MCF 10A (cell line): ENCODE data around the gene FFAR1. TPM values are rescaled to one million over a fixed set of nuclear protein-coding genes. Genes with fewer than 3 reads are reported as not detected.

Experiments used
- BruUV-seq: library from RNA; stranded (reverse); fragments of 400-500 nt; replicated peaks from 2 replicates; lab custom pipeline; 2021; lab: Mats Ljungman, UMichigan
- CTCF ChIA-PET: fragments of 300-600 bp; sonication (Branson Sonifier 250); formaldehyde crosslinking; extraction: SDS; loops from one replicate; lab custom pipeline; 2021; ENCODE audit warnings: antibody characterized with exemption, inconsistent platforms; lab: Yijun Ruan, JAX
- POLR2A ChIA-PET: fragments of 300-600, 350-650 bp; sonication (Branson Sonifier 250); formaldehyde crosslinking; extraction: SDS; loops from one replicate; lab custom pipeline; 2020; ENCODE audit warnings: antibody characterized with exemption, inconsistent platforms; lab: Yijun Ruan, JAX
- DNase-seq: peaks from one replicate; pipeline ENCODE4 v3.0.0-alpha.2; 2018; ENCODE audit not compliant: unreplicated experiment
- H3K27ac Mint-ChIP-seq: one replicate; pipeline ENCODE4 v1.8.0; 2022; ENCODE audit warnings: mild to moderate bottlenecking, low read depth, mixed read lengths; ENCODE audit not compliant: unreplicated experiment
- H3K27me3 Mint-ChIP-seq: one replicate; pipeline ENCODE4 v1.8.0; 2022; ENCODE audit warnings: mixed read lengths; ENCODE audit not compliant: insufficient read depth, unreplicated experiment
- H3K36me3 Mint-ChIP-seq: one replicate; pipeline ENCODE4 v1.8.0; 2022; ENCODE audit warnings: mild to moderate bottlenecking, moderate library complexity, mixed read lengths; ENCODE audit not compliant: insufficient read depth, unreplicated experiment
- H3K4me1 Mint-ChIP-seq: one replicate; pipeline ENCODE4 v1.8.0; 2022; ENCODE audit warnings: mixed read lengths; ENCODE audit not compliant: insufficient read depth, unreplicated experiment
- H3K4me3 Mint-ChIP-seq: one replicate; pipeline ENCODE4 v1.8.0; 2022; ENCODE audit warnings: mild to moderate bottlenecking, moderate library complexity, mixed read lengths; ENCODE audit not compliant: unreplicated experiment
- H3K9me3 Mint-ChIP-seq: one replicate; pipeline ENCODE4 v1.8.0; 2022; ENCODE audit warnings: mixed read lengths; ENCODE audit not compliant: unreplicated experiment
- intact Hi-C: fragments of 100-400 bp; cut with micrococcal nuclease; formaldehyde crosslinking; loops from 2 replicates; pipeline ENCODE4 v1.14.1; 2022
- total RNA-seq: library from RNA; stranded (reverse); gene quantifications from 2 replicates; pipeline ENCODE4 v1.2.3, GENCODE V29; 2022
- TF ChIP-seq, protein P1 (sequence below): fragments of 200-600 bp; IDR thresholded peaks from one replicate; pipeline ENCODE4 v1.8.0; 2022; ENCODE audit warnings: antibody characterized with exemption, mild to moderate bottlenecking; ENCODE audit not compliant: unreplicated experiment

FFAR1 gene
- total RNA-seq, 1 experiment from 2014 or later = not detected

DNA sequence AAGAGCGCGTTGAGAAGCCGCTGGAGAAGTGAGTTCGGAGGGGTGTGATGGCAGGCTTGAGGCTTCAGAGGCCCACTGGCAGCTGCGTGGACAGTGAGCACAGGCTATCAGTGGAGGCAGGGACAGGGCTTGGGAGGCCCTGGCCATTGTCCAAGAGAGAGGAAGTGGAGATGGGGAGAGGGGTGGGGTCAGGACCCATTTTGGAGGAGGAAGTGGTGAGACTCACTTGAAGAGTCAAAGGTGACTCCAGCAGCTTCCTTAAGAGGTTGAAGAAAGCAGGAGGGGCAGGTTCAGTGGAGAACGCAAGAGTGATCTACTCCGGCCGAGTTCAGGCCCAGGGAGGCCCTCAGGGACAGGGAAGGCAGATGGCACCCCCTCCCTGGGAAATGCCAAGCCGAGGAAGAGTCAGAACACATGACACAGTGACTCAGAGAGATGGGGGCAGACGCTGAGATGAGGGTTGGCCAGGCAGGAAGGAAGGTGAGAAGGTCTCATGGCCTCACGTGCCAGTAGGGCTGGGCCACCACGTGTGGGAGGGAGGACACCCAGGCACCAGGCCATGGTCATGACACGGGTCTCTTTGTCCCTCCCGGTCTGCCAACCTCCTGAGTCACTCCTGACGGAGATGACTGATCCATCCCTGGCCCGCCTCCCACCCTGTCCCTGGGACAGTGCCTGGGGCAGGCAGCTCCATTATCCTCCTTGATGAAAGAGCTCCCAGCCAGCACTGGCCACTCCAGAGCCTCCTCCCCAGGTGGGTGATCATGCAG, 28.8 kb upstream of the FFAR1 start:
- Mint-ChIP-seq H3K4me3 (no peak overlapping the region), H3K9me3 (no peaks in the 10 kb centered on the region), H3K27me3 (no peaks in the 10 kb centered on the region), H3K36me3 (no peaks in the 10 kb centered on the region), H3K27ac (peak overlapping the region; percentile 59), H3K4me1 (peaks cover 12% of the 10 kb centered on the region)
- TF ChIP-seq, protein P1, sequence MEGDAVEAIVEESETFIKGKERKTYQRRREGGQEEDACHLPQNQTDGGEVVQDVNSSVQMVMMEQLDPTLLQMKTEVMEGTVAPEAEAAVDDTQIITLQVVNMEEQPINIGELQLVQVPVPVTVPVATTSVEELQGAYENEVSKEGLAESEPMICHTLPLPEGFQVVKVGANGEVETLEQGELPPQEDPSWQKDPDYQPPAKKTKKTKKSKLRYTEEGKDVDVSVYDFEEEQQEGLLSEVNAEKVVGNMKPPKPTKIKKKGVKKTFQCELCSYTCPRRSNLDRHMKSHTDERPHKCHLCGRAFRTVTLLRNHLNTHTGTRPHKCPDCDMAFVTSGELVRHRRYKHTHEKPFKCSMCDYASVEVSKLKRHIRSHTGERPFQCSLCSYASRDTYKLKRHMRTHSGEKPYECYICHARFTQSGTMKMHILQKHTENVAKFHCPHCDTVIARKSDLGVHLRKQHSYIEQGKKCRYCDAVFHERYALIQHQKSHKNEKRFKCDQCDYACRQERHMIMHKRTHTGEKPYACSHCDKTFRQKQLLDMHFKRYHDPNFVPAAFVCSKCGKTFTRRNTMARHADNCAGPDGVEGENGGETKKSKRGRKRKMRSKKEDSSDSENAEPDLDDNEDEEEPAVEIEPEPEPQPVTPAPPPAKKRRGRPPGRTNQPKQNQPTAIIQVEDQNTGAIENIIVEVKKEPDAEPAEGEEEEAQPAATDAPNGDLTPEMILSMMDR = no peak
- ChIA-PET POLR2A (interaction anchor here (0.6 to 1.0 kb wide), 2 partner anchors 202 to 373 kb away, joined by 3 to 4 read pairs; no protein-coding TSS in a partner anchor), CTCF (interaction anchor here (0.6 to 1.8 kb wide), 3 partner anchors 46 to 325 kb away, joined by 3 to 6 read pairs (median 4); no protein-coding TSS in a partner anchor)
- BruUV-seq = TSS peak; percentile 81
- peak; percentile 96 for DNase-seq
- intact Hi-C loops = no loop called here

DNA sequence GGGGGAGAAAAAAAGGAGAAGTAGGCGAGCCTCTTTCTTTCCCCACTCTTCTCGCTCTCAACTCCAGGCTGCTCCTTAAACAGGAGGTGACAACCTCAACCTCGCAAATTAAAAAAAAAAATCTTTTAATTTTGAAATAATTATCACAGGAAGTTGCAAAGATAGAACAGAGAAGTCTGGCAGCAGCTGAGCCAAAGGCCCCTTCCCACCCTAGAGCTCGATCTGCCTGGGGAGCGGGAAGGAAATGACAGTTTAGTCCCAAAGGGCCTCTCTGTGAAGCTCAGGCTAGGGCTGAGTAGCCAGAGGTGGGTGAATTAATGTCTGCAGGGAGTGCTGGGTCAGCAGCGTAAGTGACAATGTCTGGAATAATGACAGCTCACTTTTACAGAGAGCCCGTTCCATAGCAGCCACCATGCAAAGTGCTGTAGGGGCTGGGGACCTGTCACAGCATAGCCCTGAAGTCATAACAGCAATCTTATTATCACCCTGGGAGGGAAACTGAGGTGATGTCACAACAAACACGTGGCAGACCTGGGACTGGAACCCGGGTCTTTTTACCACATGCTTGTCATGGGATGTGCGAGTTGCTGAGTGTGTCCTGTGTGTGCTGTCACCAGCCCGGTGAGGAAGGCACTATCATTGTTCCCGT, 27.5 kb upstream of the FFAR1 start:
- H3K36me3 Mint-ChIP-seq = no peaks in the 10 kb centered on the region
- no peak overlapping the region for H3K4me3 Mint-ChIP-seq
- CTCF ChIA-PET = interaction anchor here (0.5 to 1.0 kb wide), 3 partner anchors 19 to 347 kb away, joined by 3 to 5 read pairs (median 3); no protein-coding TSS in a partner anchor
- DNase-seq = no peak
- H3K27ac Mint-ChIP-seq = no peak overlapping the region
- H3K9me3 Mint-ChIP-seq = no peaks in the 10 kb centered on the region
- BruUV-seq = no TSS peak
- peaks cover 23% of the 10 kb centered on the region for H3K4me1 Mint-ChIP-seq
- H3K27me3 Mint-ChIP-seq = no peaks in the 10 kb centered on the region
- TF ChIP-seq, protein P1 = no peak
- POLR2A ChIA-PET = interaction anchor here (0.7 kb wide), 1 partner anchor 107 kb away, joined by 3 read pairs; no protein-coding TSS in a partner anchor
- intact Hi-C loops = no loop called here

GRCh38 chr19:35321291-35321690, 26.4 kb upstream of the FFAR1 start:
- H3K9me3 Mint-ChIP-seq = no peaks in the 10 kb centered on the region
- ChIA-PET CTCF (interaction anchor here (0.5 kb wide), 1 partner anchor 195 kb away, joined by 3 read pairs; no protein-coding TSS in a partner anchor), POLR2A (no interaction called here)
- no TSS peak for BruUV-seq
- DNase-seq = no peak
- TF ChIP-seq, protein P1 = no peak
- no peak overlapping the region for H3K4me3 Mint-ChIP-seq
- H3K27me3 Mint-ChIP-seq = no peaks in the 10 kb centered on the region
- no peak overlapping the region for H3K27ac Mint-ChIP-seq
- intact Hi-C loops = no loop called here
- peaks cover 23% of the 10 kb centered on the region for H3K4me1 Mint-ChIP-seq
- no peaks in the 10 kb centered on the region for H3K36me3 Mint-ChIP-seq

DNA sequence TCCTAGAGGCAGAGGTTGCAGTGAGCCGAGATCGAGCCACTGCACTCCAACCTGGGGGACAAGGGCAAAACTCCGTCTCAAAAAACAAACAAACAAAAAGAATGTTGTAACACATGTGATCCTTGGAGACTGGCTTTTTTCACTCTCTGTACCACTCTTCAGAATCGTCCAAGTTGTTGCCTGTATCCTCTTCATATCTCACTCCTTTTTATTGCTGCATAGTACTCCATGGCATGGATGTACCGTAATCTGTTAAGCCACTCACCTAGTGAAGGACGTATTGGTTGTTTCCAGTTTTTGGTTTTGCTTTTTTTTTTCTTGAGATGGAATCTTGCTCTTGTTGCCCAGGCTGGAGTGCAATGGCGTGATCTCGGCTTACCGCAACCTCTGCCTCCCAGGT, 25.7 kb upstream of the FFAR1 start:
- no peaks in the 10 kb centered on the region for H3K36me3 Mint-ChIP-seq
- TF ChIP-seq, protein P1 = no peak
- H3K27me3 Mint-ChIP-seq = no peaks in the 10 kb centered on the region
- peaks cover 23% of the 10 kb centered on the region for H3K4me1 Mint-ChIP-seq
- no peak overlapping the region for H3K4me3 Mint-ChIP-seq
- intact Hi-C loops = no loop called here
- no peak overlapping the region for H3K27ac Mint-ChIP-seq
- no TSS peak for BruUV-seq
- H3K9me3 Mint-ChIP-seq = no peaks in the 10 kb centered on the region
- CTCF ChIA-PET = no interaction called here
- DNase-seq = no peak
- POLR2A ChIA-PET = no interaction called here
